Erythroblast (primary cell): ENCODE measurements around the gene CDC26.

ENCODE experiments used
- GATA1 ChIP-seq: IDR thresholded peaks from 2 replicates; pipeline ENCODE4 v1.6.1; 2011; ENCODE audit warnings: low read depth, mild to moderate bottlenecking, control low read depth, low read length, moderate library complexity
- POLR2A ChIP-seq: IDR thresholded peaks from 2 replicates; pipeline ENCODE4 v1.6.1; 2011; ENCODE audit warnings: mild to moderate bottlenecking, low read length

DNA sequence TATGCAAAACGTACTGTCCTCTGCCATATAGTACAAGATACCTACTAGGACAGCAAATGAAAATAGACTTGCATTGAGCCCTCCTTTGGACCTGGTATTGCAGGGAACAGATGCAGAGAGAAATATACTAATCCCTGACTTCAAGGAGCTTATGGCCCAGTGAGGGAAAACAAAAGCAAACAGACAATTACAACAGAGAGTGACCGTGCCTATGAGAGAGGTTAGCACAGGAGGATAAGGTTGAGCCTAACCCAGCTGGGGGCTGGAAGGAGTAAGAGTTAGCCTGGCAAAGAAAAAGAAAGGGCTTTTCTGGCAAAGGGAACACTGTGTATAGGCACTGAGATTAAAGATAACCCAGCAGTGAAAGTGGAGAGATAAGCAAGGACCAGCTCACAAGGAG is 5.5 kb downstream of the CDC26 start:
- TF ChIP-seq POLR2A (no peak), GATA1 (no peak)
